Neural cell (in vitro differentiated cells): ENCODE measurements around the gene PPFIBP2. TPM values are rescaled to one million over a fixed set of nuclear protein-coding genes. Genes with fewer than 3 reads are reported as not detected.

Experiments used
- H2AFZ ChIP-seq: fragments of 200-600, 300-800 bp; sonication (generic), shearing (Covaris generic); 2 replicates; pipeline ENCODE4 v1.6.0; 2014; ENCODE audit warnings: low read depth, mild to moderate bottlenecking, antibody characterized with exemption, low read length, moderate library complexity
- H3F3A ChIP-seq: fragments of 200-600 bp; shearing (Covaris generic); 2 replicates; pipeline ENCODE4 v1.6.1; 2016; ENCODE audit warnings: mild to moderate bottlenecking, moderate library complexity, mixed read lengths, antibody characterized with exemption, low read length; ENCODE audit not compliant: insufficient read depth, poor library complexity, severe bottlenecking
- H3K27ac ChIP-seq: fragments of 200-600, 300-800 bp; sonication (generic), shearing (Covaris generic); 2 replicates; pipeline ENCODE4 v1.5.1; 2014; ENCODE audit warnings: mild to moderate bottlenecking, low read length, moderate library complexity
- H3K27me3 ChIP-seq: fragments of 300-800, 200-600 bp; sonication (generic), shearing (Covaris generic); 2 replicates; pipeline ENCODE4 v1.6.0; 2014; ENCODE audit warnings: mild to moderate bottlenecking, low read depth, low read length, moderate library complexity; ENCODE audit not compliant: insufficient read depth
- H3K36me3 ChIP-seq: fragments of 300-800, 200-600 bp; sonication (generic), shearing (Covaris generic); 2 replicates; pipeline ENCODE4 v1.5.1; 2014; ENCODE audit warnings: mild to moderate bottlenecking, antibody characterized with exemption, low read length, moderate library complexity; ENCODE audit not compliant: insufficient read depth
- H3K4me2 ChIP-seq: fragments of 300-800, 200-600 bp; sonication (generic), shearing (Covaris generic); 2 replicates; pipeline ENCODE4 v1.6.0; 2014; ENCODE audit warnings: mild to moderate bottlenecking, low read length
- H3K4me3 ChIP-seq: fragments of 300-800, 200-600 bp; sonication (generic), shearing (Covaris generic); 2 replicates; pipeline ENCODE4 v1.5.1; 2014; ENCODE audit warnings: mild to moderate bottlenecking, low read length, moderate library complexity
- H3K79me2 ChIP-seq: fragments of 200-600 bp; shearing (Covaris generic); replicated peaks from 2 replicates; pipeline ENCODE4 v1.6.0; 2014; ENCODE audit warnings: mild to moderate bottlenecking, low read length, moderate library complexity; ENCODE audit not compliant: insufficient read depth
- H3K9ac ChIP-seq: fragments of 300-800, 200-600 bp; sonication (generic), shearing (Covaris generic); 2 replicates; pipeline ENCODE4 v1.6.1; 2016; ENCODE audit warnings: mild to moderate bottlenecking, low read length, mixed read lengths
- H3K9me2 ChIP-seq: fragments of 200-600 bp; shearing (Covaris generic); 2 replicates; pipeline ENCODE4 v1.6.1; 2016; ENCODE audit warnings: mild to moderate bottlenecking, low read length, mixed read lengths; ENCODE audit not compliant: insufficient read depth
- H3K9me3 ChIP-seq: fragments of 200-600, 300-800 bp; sonication (generic), shearing (Covaris generic); 2 replicates; pipeline ENCODE4 v1.6.1; 2016; ENCODE audit warnings: mild to moderate bottlenecking, mixed run types, low read length, moderate library complexity, mixed read lengths
- H4K20me1 ChIP-seq: fragments of 200-600 bp; shearing (Covaris generic); 2 replicates; pipeline ENCODE4 v1.6.1; 2016; ENCODE audit warnings: mild to moderate bottlenecking, mixed run types; ENCODE audit not compliant: insufficient read depth
- CTCF ChIP-seq: fragments of 450-650 bp; IDR thresholded peaks from 2 replicates; pipeline ENCODE4 v1.5.1; 2014; ENCODE audit warnings: antibody characterized with exemption, mild to moderate bottlenecking, moderate library complexity; ENCODE audit not compliant: poor library complexity, severe bottlenecking
- EP300 ChIP-seq: fragments of 450-650 bp; conservative IDR thresholded peaks from 2 replicates; pipeline ENCODE4 v1.6.1; 2014; ENCODE audit warnings: antibody characterized with exemption, mild to moderate bottlenecking, moderate library complexity; ENCODE audit not compliant: poor library complexity, severe bottlenecking
- EZH2 ChIP-seq: fragments of 200-600, 300-800 bp; shearing (Covaris generic), sonication (generic); IDR thresholded peaks from 2 replicates; pipeline ENCODE4 v1.6.1; 2014; ENCODE audit warnings: antibody characterized with exemption, low read length, borderline replicate concordance, mild to moderate bottlenecking; ENCODE audit not compliant: insufficient read depth, poor library complexity, severe bottlenecking
- MXI1 ChIP-seq: fragments of 450-650 bp; conservative IDR thresholded peaks from 2 replicates; pipeline ENCODE4 v1.6.1; 2014; ENCODE audit warnings: antibody characterized with exemption, mild to moderate bottlenecking; ENCODE audit not compliant: poor library complexity, severe bottlenecking
- POLR2AphosphoS5 ChIP-seq: IDR thresholded peaks from 2 replicates; pipeline ENCODE4 v1.6.1; 2012
- RAD21 ChIP-seq: fragments of 450-650 bp; conservative IDR thresholded peaks from 2 replicates; pipeline ENCODE4 v1.6.1; 2014; ENCODE audit warnings: antibody characterized with exemption, mild to moderate bottlenecking, moderate library complexity
- REST ChIP-seq: IDR thresholded peaks from 2 replicates; pipeline ENCODE4 v1.6.1; 2012; ENCODE audit warnings: borderline replicate concordance
- SMC3 ChIP-seq: fragments of 450-650 bp; conservative IDR thresholded peaks from 2 replicates; pipeline ENCODE4 v1.6.1; 2014; ENCODE audit warnings: antibody characterized with exemption, mild to moderate bottlenecking, moderate library complexity; ENCODE audit not compliant: poor library complexity
- TAF1 ChIP-seq: IDR thresholded peaks from 2 replicates; pipeline ENCODE4 v1.6.1; 2012; ENCODE audit warnings: low read depth
- polyA plus RNA-seq: library from polyadenylated mRNA; depleted of rRNA; stranded (reverse); fragments of >200 nt; gene quantifications from 2 replicates; pipeline ENCODE4 v1.2.3, GENCODE V29; 2014

The PPFIBP2 gene
- polyA plus RNA-seq, 1 donor from 2014 or later = not detected

- Histone ChIP-seq H3K4me3 (no peak overlapping the region), H3K9ac (no peak overlapping the region), H3K27me3 (peaks cover 6% of the 10 kb centered on the region), H4K20me1 (no peaks in the 10 kb centered on the region), H3K9me3 (no peaks in the 10 kb centered on the region), H3K79me2 (no peaks in the 10 kb centered on the region), H3K4me2 (no peak overlapping the region), H2AFZ (no peak overlapping the region), H3F3A (no peaks in the 10 kb centered on the region), H3K27ac (no peak overlapping the region), H3K36me3 (no peaks in the 10 kb centered on the region), H3K9me2 (no peaks in the 10 kb centered on the region)
- TF ChIP-seq MXI1 = no peak
- TF ChIP-seq EZH2 = no peak
- no peak for TF ChIP-seq SMC3
- TF ChIP-seq POLR2AphosphoS5 = no peak
- TF ChIP-seq REST = no peak
- TF ChIP-seq RAD21 = no peak
- no peak for TF ChIP-seq EP300
- no peak for TF ChIP-seq CTCF
- TF ChIP-seq TAF1 = no peak
These were observed 64.6 kb downstream of the PPFIBP2 start for GRCh38 chr11:7578276-7578955.

- H3K9ac ChIP-seq = no peak overlapping the region
- H4K20me1 ChIP-seq = no peaks in the 10 kb centered on the region
- no peaks in the 10 kb centered on the region for H3K9me2 ChIP-seq
- H3K4me3 ChIP-seq = no peak overlapping the region
- no peak overlapping the region for H2AFZ ChIP-seq
- H3F3A ChIP-seq = no peaks in the 10 kb centered on the region
- H3K27ac ChIP-seq = no peak overlapping the region
- peaks cover 6% of the 10 kb centered on the region for H3K27me3 ChIP-seq
- H3K79me2 ChIP-seq = no peaks in the 10 kb centered on the region
- no peaks in the 10 kb centered on the region for H3K36me3 ChIP-seq
- H3K9me3 ChIP-seq = no peaks in the 10 kb centered on the region
- H3K4me2 ChIP-seq = no peak overlapping the region
- TF ChIP-seq REST (no peak), EP300 (no peak), POLR2AphosphoS5 (no peak), TAF1 (no peak)
These were observed 65.6 kb downstream of the PPFIBP2 start for GRCh38 chr11:7579361-7579791.
